Calu3 (cell line): ENCODE measurements around the gene GTF2A1L. TPM values are rescaled to one million over a fixed set of nuclear protein-coding genes. Genes with fewer than 3 reads are reported as not detected.
"Not testable (repeated sequence)": the region's sequence is repeated elsewhere in the genome, so short reads cannot be mapped to it uniquely, and the experiment has no call there.

ENCODE experiments used
- BruUV-seq: library from RNA; stranded (reverse); fragments of 400-500 nt; replicated peaks from 2 replicates; lab custom pipeline; 2021; lab: Mats Ljungman, UMichigan
- CTCF ChIA-PET: fragments of 300-600 bp; sonication (Branson Sonifier 250); formaldehyde crosslinking; loops from one replicate; lab custom pipeline; 2022; ENCODE audit warnings: antibody characterized with exemption; lab: Charles Lee
- DNase-seq: peaks from one replicate; pipeline ENCODE4 v3.0.0; 2022
- H3K27ac Mint-ChIP-seq: one replicate; pipeline ENCODE4 v1.8.0; 2022; ENCODE audit warnings: mixed read lengths; ENCODE audit not compliant: unreplicated experiment
- H3K27me3 Mint-ChIP-seq: one replicate; pipeline ENCODE4 v1.8.0; 2022; ENCODE audit warnings: mixed read lengths; ENCODE audit not compliant: unreplicated experiment
- H3K36me3 Mint-ChIP-seq: one replicate; pipeline ENCODE4 v1.8.0; 2022; ENCODE audit warnings: mild to moderate bottlenecking, moderate library complexity, mixed read lengths; ENCODE audit not compliant: insufficient read depth, unreplicated experiment
- H3K4me1 Mint-ChIP-seq: one replicate; pipeline ENCODE4 v1.8.0; 2022; ENCODE audit warnings: mild to moderate bottlenecking, low read depth, mixed read lengths; ENCODE audit not compliant: unreplicated experiment
- H3K4me3 Mint-ChIP-seq: one replicate; pipeline ENCODE4 v1.8.0; 2022; ENCODE audit warnings: mild to moderate bottlenecking, low read depth, moderate library complexity, mixed read lengths; ENCODE audit not compliant: unreplicated experiment
- H3K9me3 Mint-ChIP-seq: one replicate; pipeline ENCODE4 v1.8.0; 2022; ENCODE audit warnings: low read depth, mixed read lengths; ENCODE audit not compliant: unreplicated experiment
- intact Hi-C: fragments of 100-400 bp; cut with micrococcal nuclease; formaldehyde crosslinking; loops from one replicate; pipeline ENCODE4 v1.10.0; 2022; ENCODE audit not compliant: unreplicated experiment
- total RNA-seq: library from RNA; stranded (reverse); gene quantifications from 2 replicates; pipeline ENCODE4 v1.2.3, GENCODE V29; 2022
- TF ChIP-seq, protein P1 (sequence below): fragments of 200-600 bp; IDR thresholded peaks from one replicate; pipeline ENCODE4 v1.8.0; 2022; ENCODE audit warnings: antibody characterized with exemption; ENCODE audit not compliant: unreplicated experiment

GTF2A1L gene
- total RNA-seq, 1 experiment from 2014 or later, result not detected

DNA sequence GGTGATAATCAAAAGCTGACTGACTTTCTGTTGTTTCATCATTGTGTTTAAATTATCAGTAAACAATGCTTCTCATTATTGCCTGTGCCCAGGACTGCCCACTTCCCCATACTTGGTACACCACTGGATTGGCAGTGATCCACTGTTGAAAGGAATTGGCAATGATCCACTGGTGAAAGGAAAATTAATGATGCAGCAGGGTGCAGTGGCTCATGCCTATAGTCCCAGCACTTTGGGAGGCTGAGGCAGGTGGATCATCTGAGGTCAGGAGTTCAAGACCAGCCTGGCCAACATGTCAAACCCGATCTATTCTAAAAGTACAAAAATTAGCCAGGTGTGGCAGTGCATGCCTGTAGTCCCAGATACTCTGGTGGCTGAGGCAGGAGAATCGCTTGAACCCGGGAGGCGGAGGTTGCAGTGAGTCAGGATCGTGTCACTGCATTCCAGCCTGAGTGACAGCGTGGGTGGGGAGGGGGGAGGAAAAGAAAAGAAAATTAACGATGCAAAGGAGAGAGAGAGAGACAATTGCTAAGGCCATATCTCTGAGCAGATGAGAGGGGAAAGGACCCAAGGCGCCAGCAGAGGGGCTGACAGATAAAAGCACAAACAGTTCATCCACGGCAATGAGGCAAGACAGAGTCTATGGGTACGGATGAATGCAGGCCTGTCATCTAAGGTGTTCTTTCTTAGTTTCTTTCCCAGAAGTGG, 10.2 kb upstream of the GTF2A1L start:
- no TSS peak for BruUV-seq
- TF ChIP-seq, protein P1, sequence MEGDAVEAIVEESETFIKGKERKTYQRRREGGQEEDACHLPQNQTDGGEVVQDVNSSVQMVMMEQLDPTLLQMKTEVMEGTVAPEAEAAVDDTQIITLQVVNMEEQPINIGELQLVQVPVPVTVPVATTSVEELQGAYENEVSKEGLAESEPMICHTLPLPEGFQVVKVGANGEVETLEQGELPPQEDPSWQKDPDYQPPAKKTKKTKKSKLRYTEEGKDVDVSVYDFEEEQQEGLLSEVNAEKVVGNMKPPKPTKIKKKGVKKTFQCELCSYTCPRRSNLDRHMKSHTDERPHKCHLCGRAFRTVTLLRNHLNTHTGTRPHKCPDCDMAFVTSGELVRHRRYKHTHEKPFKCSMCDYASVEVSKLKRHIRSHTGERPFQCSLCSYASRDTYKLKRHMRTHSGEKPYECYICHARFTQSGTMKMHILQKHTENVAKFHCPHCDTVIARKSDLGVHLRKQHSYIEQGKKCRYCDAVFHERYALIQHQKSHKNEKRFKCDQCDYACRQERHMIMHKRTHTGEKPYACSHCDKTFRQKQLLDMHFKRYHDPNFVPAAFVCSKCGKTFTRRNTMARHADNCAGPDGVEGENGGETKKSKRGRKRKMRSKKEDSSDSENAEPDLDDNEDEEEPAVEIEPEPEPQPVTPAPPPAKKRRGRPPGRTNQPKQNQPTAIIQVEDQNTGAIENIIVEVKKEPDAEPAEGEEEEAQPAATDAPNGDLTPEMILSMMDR, result no peak
- Mint-ChIP-seq H3K27ac (peak overlapping the region; percentile 29), H3K36me3 (peaks cover 6% of the 10 kb centered on the region), H3K9me3 (no peaks in the 10 kb centered on the region), H3K27me3 (no peaks in the 10 kb centered on the region), H3K4me3 (no peak overlapping the region), H3K4me1 (peaks cover 12% of the 10 kb centered on the region)
- CTCF ChIA-PET, result interaction anchor here (0.6 kb wide), 1 partner anchor 12 kb away, joined by 3 read pairs; no protein-coding TSS in a partner anchor
- intact Hi-C loops, result loop anchor here (10.0 kb wide), 3 partner anchors 267 to 1797 kb away; no protein-coding TSS in a partner anchor
- peak; percentile 76 for DNase-seq

DNA sequence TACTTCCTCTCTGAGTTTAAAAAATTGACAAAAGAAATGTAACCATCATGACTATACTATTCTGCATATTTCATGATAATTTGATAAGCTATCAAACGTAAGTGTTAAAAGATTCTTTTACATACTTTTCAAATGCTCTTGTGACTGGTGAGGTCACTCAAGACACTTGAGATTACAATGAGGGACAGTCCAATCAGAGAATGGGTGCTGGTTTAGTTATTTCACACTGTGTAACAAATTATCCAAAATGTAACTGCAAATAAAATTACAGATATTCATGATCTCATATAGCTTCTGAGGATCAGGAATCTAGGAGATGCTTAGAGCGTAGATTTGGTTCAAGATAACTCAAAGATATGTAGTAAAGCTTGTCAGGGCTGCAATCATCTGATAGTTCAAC, 4.4 kb upstream of the GTF2A1L start:
- no TSS peak for BruUV-seq
- Mint-ChIP-seq H3K36me3 (no peaks in the 10 kb centered on the region), H3K4me1 (no peaks in the 10 kb centered on the region), H3K27me3 (peaks cover 8% of the 10 kb centered on the region), H3K9me3 (no peaks in the 10 kb centered on the region), H3K4me3 (no peak overlapping the region), H3K27ac (no peak overlapping the region)
- TF ChIP-seq, protein P1, result no peak
- no peak for DNase-seq
- intact Hi-C loops, result no loop called here
- CTCF ChIA-PET, result interaction anchor here (0.7 kb wide), 1 partner anchor 70 kb away, joined by 3 read pairs; no protein-coding TSS in a partner anchor

DNA sequence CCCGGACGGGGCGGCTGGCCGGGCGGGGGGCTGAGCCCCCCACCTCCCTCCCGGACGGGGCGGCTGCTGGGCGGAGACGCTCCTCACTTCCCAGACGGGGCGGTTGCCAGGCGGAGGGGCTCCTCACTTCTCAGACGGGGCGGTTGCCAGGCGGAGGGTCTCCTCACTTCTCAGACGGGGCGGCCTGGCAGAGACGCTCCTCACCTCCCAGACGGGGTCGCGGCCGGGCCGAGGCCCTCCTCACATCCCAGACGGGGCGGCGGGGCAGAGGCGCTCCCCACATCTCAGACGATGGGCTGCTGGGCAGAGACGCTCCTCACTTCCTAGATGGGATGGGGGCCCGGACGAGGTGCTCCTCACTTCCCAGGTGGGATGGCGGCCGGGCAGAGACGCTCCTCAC, 3.1 kb upstream of the GTF2A1L start:
- H3K27ac Mint-ChIP-seq, DNase-seq, H3K4me1 Mint-ChIP-seq, H3K27me3 Mint-ChIP-seq, BruUV-seq, CTCF ChIA-PET, H3K9me3 Mint-ChIP-seq, intact Hi-C loops, H3K4me3 Mint-ChIP-seq, H3K36me3 Mint-ChIP-seq: not testable (repeated sequence)

DNA sequence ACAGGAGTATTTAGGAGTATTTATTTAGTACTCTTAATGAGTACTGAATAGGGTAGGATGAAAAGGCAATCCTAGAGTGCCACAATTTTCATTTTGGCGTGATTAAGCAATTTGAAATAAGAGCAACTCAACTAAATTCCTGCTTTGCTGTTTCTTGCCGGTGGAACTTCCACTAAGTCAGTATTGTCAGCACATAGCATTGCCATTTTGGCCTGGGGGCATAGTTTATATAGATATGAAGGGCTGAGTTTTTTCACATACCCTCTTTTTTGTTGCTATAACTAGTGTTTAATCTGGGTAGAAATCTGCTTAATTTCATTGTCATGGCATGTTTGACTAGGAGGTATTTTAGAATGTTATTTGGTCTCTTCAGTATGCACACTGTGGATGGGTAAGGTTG, 1.9 kb downstream of the GTF2A1L start:
- TF ChIP-seq, protein P1, result no peak
- Mint-ChIP-seq H3K27me3 (peaks cover 8% of the 10 kb centered on the region), H3K36me3 (no peaks in the 10 kb centered on the region), H3K9me3 (no peaks in the 10 kb centered on the region), H3K27ac (no peak overlapping the region), H3K4me1 (no peaks in the 10 kb centered on the region), H3K4me3 (no peak overlapping the region)
- DNase-seq, result no peak
- CTCF ChIA-PET, result interaction anchor here (0.8 to 0.9 kb wide), 2 partner anchors 12 to 76 kb away, joined by 3 read pairs; no protein-coding TSS in a partner anchor
- intact Hi-C loops, result no loop called here
- BruUV-seq, result no TSS peak

DNA sequence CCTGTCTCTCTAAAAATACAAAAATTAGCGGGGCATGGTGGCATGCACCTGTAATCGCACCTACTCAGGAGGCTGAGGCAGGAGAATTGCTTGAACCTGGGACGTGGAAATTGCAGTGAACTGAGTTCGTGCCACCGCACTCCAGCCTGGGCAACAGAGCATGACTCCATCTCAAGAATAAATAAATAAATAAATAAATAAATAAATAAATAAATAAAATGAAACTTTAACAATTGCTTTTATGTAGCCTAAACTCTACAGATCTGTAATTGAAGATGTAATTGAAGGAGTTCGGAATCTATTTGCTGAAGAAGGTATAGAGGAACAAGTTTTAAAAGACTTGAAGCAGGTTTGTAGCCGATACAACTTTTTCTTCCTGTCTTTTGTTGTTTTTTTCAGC, 2.9 kb downstream of the GTF2A1L start:
- H3K36me3 Mint-ChIP-seq, result no peaks in the 10 kb centered on the region
- H3K27me3 Mint-ChIP-seq, result peaks cover 8% of the 10 kb centered on the region
- CTCF ChIA-PET, result no interaction called here
- no peaks in the 10 kb centered on the region for H3K4me1 Mint-ChIP-seq
- no peaks in the 10 kb centered on the region for H3K9me3 Mint-ChIP-seq
- no peak overlapping the region for H3K27ac Mint-ChIP-seq
- TF ChIP-seq, protein P1, result no peak
- intact Hi-C loops, result no loop called here
- BruUV-seq, result no TSS peak
- DNase-seq, result no peak
- H3K4me3 Mint-ChIP-seq, result no peak overlapping the region

DNA sequence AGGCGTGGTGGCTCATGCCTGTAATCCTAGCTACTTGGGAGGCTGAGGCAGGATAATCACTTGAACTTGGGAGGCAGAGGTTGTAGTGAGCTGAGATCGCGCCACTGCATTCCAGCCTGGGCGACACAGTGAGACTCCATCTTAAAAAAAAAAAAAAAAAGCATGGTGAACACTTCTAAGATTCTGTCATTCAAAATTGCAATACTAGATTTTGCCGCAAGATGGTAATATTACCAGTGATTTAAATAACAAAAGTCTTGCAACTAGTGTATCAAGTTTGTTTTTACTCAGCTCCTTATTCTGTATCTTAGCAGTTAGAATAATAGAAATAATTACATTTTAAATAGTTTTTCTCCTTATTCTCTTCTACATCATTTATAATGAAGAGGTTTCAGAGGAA, 5.0 kb downstream of the GTF2A1L start:
- BruUV-seq, H3K27ac Mint-ChIP-seq, H3K4me3 Mint-ChIP-seq, H3K9me3 Mint-ChIP-seq, H3K27me3 Mint-ChIP-seq, H3K4me1 Mint-ChIP-seq, intact Hi-C loops, DNase-seq, H3K36me3 Mint-ChIP-seq: not testable (repeated sequence)
- CTCF ChIA-PET, result interaction anchor here (0.7 kb wide), 1 partner anchor 41 kb away, joined by 4 read pairs; no protein-coding TSS in a partner anchor
